ENCODE results near the gene HNRNPH2. TPM values are rescaled to one million over a fixed set of nuclear protein-coding genes. Genes with fewer than 3 reads are reported as not detected.
A peak's percentile ranks its signal among the peaks of the same experiment; 100 is the strongest.

HNRNPH2 gene, protein sequence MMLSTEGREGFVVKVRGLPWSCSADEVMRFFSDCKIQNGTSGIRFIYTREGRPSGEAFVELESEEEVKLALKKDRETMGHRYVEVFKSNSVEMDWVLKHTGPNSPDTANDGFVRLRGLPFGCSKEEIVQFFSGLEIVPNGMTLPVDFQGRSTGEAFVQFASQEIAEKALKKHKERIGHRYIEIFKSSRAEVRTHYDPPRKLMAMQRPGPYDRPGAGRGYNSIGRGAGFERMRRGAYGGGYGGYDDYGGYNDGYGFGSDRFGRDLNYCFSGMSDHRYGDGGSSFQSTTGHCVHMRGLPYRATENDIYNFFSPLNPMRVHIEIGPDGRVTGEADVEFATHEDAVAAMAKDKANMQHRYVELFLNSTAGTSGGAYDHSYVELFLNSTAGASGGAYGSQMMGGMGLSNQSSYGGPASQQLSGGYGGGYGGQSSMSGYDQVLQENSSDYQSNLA
- total RNA-seq (10 to 100 TPM; 46.4 to 79.6 (median 63.3) TPM), polyA plus RNA-seq (10 to 100 TPM; 52.9 to 73.1 TPM)
- long read RNA-seq, donor 1, transcript HNRNPH2-201 (2 exons, 2,223 nt), result major isoform, 563 of 584 reads
- long read RNA-seq, donor 1, partial matches to known transcripts, result 20 of 584 reads
- long read RNA-seq, donor 1, other reads (novel, unspliced or antisense), result 1 of 584 reads
- long read RNA-seq, donor 2, transcript HNRNPH2-201 (2 exons, 2,223 nt), result major isoform, 35 of 80 reads
- long read RNA-seq, donor 2, partial matches to known transcripts, result 45 of 80 reads
- long read RNA-seq, donor 2, other reads (novel, unspliced or antisense), result 0 of 80 reads
- long read RNA-seq, donor 3, transcript HNRNPH2-201 (2 exons, 2,223 nt), result major isoform, 150 of 160 reads
- long read RNA-seq, donor 3, partial matches to known transcripts, result 10 of 160 reads
- long read RNA-seq, donor 3, other reads (novel, unspliced or antisense), result 0 of 160 reads

DNA sequence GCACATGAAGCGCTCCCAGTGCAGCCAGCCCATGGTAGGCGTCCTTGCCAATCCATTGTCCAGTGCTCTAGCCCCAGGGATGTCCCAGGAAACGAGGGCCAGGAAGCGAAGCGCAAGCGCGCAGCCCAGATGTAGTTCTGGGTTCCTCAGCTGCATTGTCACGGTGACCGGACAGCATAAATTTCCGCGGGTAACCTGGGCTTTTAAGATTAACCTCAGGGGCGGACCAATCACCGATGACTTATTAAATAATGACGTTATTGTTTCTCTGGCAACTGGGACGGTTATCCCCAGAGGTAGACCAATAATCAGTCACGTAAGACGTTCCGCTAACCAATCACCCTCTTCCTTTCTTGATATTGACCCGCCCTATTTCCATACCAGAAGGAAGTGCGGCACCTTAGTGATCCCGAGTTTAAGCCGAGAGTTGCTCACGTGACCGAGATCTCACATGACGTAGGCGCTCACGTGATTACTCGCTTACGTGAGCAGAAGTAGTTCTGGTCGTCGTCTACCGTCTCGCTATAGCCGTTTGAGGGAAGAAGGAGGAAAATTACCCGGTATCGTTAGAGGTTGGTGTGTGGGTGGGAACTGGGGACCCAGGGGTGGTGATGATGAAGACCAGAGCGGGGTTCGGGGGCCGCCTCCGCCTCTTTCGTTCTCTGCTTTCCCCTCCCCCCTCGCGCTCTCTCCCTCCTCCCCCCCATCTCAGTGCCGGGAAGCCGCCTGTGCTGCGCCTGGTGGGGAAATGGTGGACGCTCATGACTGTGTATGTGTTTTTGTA, at the start of gene HNRNPH2, which contains the start of gene GLA:
Gene HNRNPH2 (plus strand): TSS at position 475 of the 784 bp plus-strand sequence. CDS start 3,767 bp downstream, outside the sequence.
Gene GLA (minus strand): TSS at position 178 of the 784 bp plus-strand sequence. CDS start 22 bp downstream, at position 156.
- H3K27me3 ChIP-seq, result no peaks in the 10 kb centered on the region
- WGBS, 3 donors, result 27 to 47% (median 34%) methylated on average over 47 of the region's 47 CpGs
- no peaks in the 10 kb centered on the region for H3K36me3 ChIP-seq
- intact Hi-C loops (cut with DNase I), result no loop called here
- peaks cover 1% of the 10 kb centered on the region for H3K4me1 ChIP-seq (ENCODE audit: insufficient read depth)
- no peaks in the 10 kb centered on the region for H3K9me3 ChIP-seq
- DNase-seq, result peak; percentile 86 to 93 (median 88)
- peak within 1 kb of the TSS; percentile 87 to 90 for H3K27ac ChIP-seq
- peak within 1 kb of the TSS; percentile 56 for H3K4me3 ChIP-seq
- TF ChIP-seq EP300 (IDR thresholded peaks at IDR 0.05) (peak; percentile 76), POLR2A (IDR thresholded peaks at IDR 0.05) (peak; percentile 91)
- TF ChIP-seq, protein P1, sequence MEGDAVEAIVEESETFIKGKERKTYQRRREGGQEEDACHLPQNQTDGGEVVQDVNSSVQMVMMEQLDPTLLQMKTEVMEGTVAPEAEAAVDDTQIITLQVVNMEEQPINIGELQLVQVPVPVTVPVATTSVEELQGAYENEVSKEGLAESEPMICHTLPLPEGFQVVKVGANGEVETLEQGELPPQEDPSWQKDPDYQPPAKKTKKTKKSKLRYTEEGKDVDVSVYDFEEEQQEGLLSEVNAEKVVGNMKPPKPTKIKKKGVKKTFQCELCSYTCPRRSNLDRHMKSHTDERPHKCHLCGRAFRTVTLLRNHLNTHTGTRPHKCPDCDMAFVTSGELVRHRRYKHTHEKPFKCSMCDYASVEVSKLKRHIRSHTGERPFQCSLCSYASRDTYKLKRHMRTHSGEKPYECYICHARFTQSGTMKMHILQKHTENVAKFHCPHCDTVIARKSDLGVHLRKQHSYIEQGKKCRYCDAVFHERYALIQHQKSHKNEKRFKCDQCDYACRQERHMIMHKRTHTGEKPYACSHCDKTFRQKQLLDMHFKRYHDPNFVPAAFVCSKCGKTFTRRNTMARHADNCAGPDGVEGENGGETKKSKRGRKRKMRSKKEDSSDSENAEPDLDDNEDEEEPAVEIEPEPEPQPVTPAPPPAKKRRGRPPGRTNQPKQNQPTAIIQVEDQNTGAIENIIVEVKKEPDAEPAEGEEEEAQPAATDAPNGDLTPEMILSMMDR (IDR thresholded peaks at IDR 0.05), result peak in 1 of 3 donors; percentile 23

- DNase-seq, result no peak
- no peak overlapping the region for H3K27ac ChIP-seq
- H3K4me1 ChIP-seq (ENCODE audit: insufficient read depth), result no peaks in the 10 kb centered on the region
- no peaks in the 10 kb centered on the region for H3K9me3 ChIP-seq
- no peaks in the 10 kb centered on the region for H3K36me3 ChIP-seq
- intact Hi-C loops (cut with DNase I), result no loop called here
- no peak overlapping the region for H3K4me3 ChIP-seq
- WGBS, 3 donors, result 54 to 68% (median 56%) methylated on average over 1 of the region's 1 CpG
- no peaks in the 10 kb centered on the region for H3K27me3 ChIP-seq
- TF ChIP-seq, protein P1 (IDR thresholded peaks at IDR 0.05), result no peak
Observed at GRCh38 chrX:101359966-101360365, 48.1 kb upstream of the HNRNPH2 start.

DNA sequence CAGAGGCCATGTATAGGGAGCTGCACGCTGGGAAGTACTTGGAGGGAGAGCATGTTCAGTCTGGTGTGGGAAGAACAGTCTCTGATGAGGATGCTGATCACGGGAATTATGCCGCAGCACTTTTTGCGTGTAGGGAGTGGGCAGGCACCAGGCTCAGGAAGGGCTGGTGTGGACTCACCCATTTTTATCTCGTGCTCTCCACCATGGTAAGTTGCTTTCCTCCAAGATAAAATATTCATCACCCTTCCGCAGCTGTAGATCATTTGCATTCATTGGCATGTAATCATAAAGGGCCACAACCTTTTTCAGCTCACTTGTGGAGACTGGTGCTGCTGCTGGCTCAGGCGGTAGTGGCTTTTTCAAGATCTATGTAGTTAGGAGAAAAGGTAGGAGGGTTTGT, 47.6 kb upstream of the HNRNPH2 start:
- Histone ChIP-seq H3K9me3 (no peaks in the 10 kb centered on the region), H3K4me1 (ENCODE audit: insufficient read depth) (no peaks in the 10 kb centered on the region), H3K36me3 (no peaks in the 10 kb centered on the region), H3K4me3 (no peak overlapping the region), H3K27ac (no peak overlapping the region), H3K27me3 (no peaks in the 10 kb centered on the region)
- intact Hi-C loops (cut with DNase I), result no loop called here
- no peak for DNase-seq
- WGBS, 3 donors, result 60 to 75% (median 62%) methylated on average over 7 of the region's 7 CpGs
- no peak for TF ChIP-seq EP300 (IDR thresholded peaks at IDR 0.05)
- no peak for TF ChIP-seq POLR2A (IDR thresholded peaks at IDR 0.05)
- TF ChIP-seq, protein P1 (IDR thresholded peaks at IDR 0.05), result no peak

DNA sequence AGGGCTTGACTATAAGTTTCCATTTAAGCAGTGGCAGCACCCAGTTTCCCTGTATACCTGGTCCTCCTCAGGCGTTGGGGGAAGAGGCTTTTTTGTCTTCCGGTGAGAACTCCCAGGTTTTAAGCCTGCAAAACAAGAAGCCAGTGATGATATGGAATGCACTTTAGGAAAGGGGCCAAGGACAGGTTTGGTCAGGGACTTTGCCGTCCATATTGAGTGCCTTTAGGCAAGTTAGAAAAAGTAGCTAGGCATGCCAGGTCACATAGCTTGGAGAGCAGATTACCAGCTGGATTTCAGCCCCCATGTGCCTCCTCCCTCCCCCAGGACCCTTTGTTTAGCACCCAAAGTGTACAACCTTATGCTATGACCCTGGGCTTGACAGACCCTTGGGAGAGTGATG, 45.9 kb upstream of the HNRNPH2 start:
- Histone ChIP-seq H3K27ac (no peak overlapping the region), H3K4me1 (ENCODE audit: insufficient read depth) (no peaks in the 10 kb centered on the region), H3K36me3 (no peaks in the 10 kb centered on the region), H3K9me3 (no peaks in the 10 kb centered on the region), H3K4me3 (no peak overlapping the region), H3K27me3 (no peaks in the 10 kb centered on the region)
- TF ChIP-seq, protein P1 (IDR thresholded peaks at IDR 0.05), result no peak
- TF ChIP-seq POLR2A (IDR thresholded peaks at IDR 0.05) (no peak), EP300 (IDR thresholded peaks at IDR 0.05) (no peak)
- intact Hi-C loops (cut with DNase I), result no loop called here
- no peak for DNase-seq
- WGBS, 3 donors, result 43 to 61% (median 56%) methylated on average over 3 of the region's 3 CpGs
